ENCODE data around the gene CEP290. TPM values are rescaled to one million over a fixed set of nuclear protein-coding genes. Genes with fewer than 3 reads are reported as not detected.

Gene CEP290
- total RNA-seq, 1 experiment from 2014 or later = 12.8 TPM

GRCh38 chr12:88056571-88056970, 85.3 kb downstream of the CEP290 start:
- Histone ChIP-seq H3K23me2 (ENCODE audit: insufficient read length, low read depth, low read length, poor library complexity, severe bottlenecking) (no peaks in the 10 kb centered on the region), H3K9ac (ENCODE audit: extremely low read depth, insufficient read length, low read length) (no peak overlapping the region), H3K27ac (ENCODE audit: insufficient read length, low read depth, low read length) (no peak overlapping the region), H4K8ac (replicated peaks; ENCODE audit: insufficient read length, low read depth, low read length) (no peak overlapping the region), H2BK20ac (ENCODE audit: low read depth, low read length, poor library complexity, severe bottlenecking) (no peak overlapping the region), H3K14ac (ENCODE audit: insufficient read depth, low read length) (no peak overlapping the region), H3T11ph (ENCODE audit: low read length) (no peak overlapping the region), H4K5ac (ENCODE audit: insufficient read length, low read depth, low read length) (no peak overlapping the region), H2BK5ac (ENCODE audit: insufficient read length, low read length) (no peak overlapping the region), H3K18ac (ENCODE audit: insufficient read length, low read depth, low read length) (no peak overlapping the region), H4K91ac (ENCODE audit: insufficient read length, low read depth, low read length) (no peak overlapping the region), H2BK15ac (ENCODE audit: low read depth, low read length) (no peak overlapping the region), H3K4ac (ENCODE audit: low read depth, low read length) (no peak overlapping the region), H2BK12ac (ENCODE audit: insufficient read length, low read depth, low read length) (no peak overlapping the region), H3K79me1 (ENCODE audit: insufficient read depth, low read depth, low read length, poor library complexity, severe bottlenecking) (no peaks in the 10 kb centered on the region), H3K4me2 (ENCODE audit: insufficient read depth, insufficient read length, low read length) (no peak overlapping the region), H3K56ac (ENCODE audit: insufficient read length, low read depth, low read length) (no peak overlapping the region), H3K9me3 (ENCODE audit: control insufficient read depth, low read depth, low read length) (no peaks in the 10 kb centered on the region), H2AFZ (ENCODE audit: low read length) (no peak overlapping the region), H3K23ac (ENCODE audit: insufficient read length, low read depth, low read length) (no peak overlapping the region), H3K4me1 (ENCODE audit: insufficient read depth, low read length) (no peaks in the 10 kb centered on the region), H2AK5ac (ENCODE audit: insufficient read length, low read length) (no peak overlapping the region), H3K79me2 (ENCODE audit: insufficient read depth, low read length) (no peaks in the 10 kb centered on the region), H2BK120ac (ENCODE audit: low read depth, low read length, poor library complexity, severe bottlenecking) (no peak overlapping the region), H4K20me1 (ENCODE audit: control insufficient read depth, insufficient read depth, insufficient read length) (no peaks in the 10 kb centered on the region), H3K27me3 (ENCODE audit: insufficient read depth, low read length) (no peaks in the 10 kb centered on the region)
- no CpG with 5 or more reads among the region's 2 CpGs for WGBS (ENCODE audit: extremely low coverage, insufficient read length, low lambda C conversion rate)
- Mint-ChIP-seq H3K27ac (no peak overlapping the region), H3K9me3 (no peaks in the 10 kb centered on the region), H3K4me3 (no peak overlapping the region), H3K36me3 (ENCODE audit: insufficient read depth in 1 of 3, low read depth in 3 of 3) (peaks cover 0 to 17% (median 11%) of the 10 kb centered on the region in 3 experiments; a peak in 4 of 7 replicates), H3K27me3 (ENCODE audit: low read depth) (no peaks in the 10 kb centered on the region), H3K4me1 (no peaks in the 10 kb centered on the region)
- DNase-seq = no peak
- no peak for TF ChIP-seq CTCF (conservative IDR thresholded peaks at IDR 0.05)

Data from H9 (cell line).